Peyer's patch (tissue), 4 donors: ENCODE data around the gene CD38.

ENCODE experiments used
- POLR2A ChIP-seq, 2 donors: fragments of 450-650 bp; IDR thresholded peaks; one replicate each; pipeline ENCODE4 v1.5.1; 2017; ENCODE audit warnings: antibody characterized with exemption in 2 of 2, mild to moderate bottlenecking in 2 of 2, moderate library complexity in 2 of 2
- TF ChIP-seq, protein P1 (sequence below), 6 experiments: fragments of 450-650 bp in 4 of 6; fragments of 200-600 bp in 2 of 6; sonication (generic) in 1 of 6; IDR thresholded peaks; one replicate each; pipeline ENCODE4 v1.5.1; 2017 to 2019; ENCODE audit warnings: antibody characterized with exemption in 6 of 6, mild to moderate bottlenecking in 3 of 6, moderate library complexity in 1 of 6

- no peak for TF ChIP-seq POLR2A (IDR thresholded peaks at IDR 0.05)
- TF ChIP-seq, protein P1, sequence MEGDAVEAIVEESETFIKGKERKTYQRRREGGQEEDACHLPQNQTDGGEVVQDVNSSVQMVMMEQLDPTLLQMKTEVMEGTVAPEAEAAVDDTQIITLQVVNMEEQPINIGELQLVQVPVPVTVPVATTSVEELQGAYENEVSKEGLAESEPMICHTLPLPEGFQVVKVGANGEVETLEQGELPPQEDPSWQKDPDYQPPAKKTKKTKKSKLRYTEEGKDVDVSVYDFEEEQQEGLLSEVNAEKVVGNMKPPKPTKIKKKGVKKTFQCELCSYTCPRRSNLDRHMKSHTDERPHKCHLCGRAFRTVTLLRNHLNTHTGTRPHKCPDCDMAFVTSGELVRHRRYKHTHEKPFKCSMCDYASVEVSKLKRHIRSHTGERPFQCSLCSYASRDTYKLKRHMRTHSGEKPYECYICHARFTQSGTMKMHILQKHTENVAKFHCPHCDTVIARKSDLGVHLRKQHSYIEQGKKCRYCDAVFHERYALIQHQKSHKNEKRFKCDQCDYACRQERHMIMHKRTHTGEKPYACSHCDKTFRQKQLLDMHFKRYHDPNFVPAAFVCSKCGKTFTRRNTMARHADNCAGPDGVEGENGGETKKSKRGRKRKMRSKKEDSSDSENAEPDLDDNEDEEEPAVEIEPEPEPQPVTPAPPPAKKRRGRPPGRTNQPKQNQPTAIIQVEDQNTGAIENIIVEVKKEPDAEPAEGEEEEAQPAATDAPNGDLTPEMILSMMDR (IDR thresholded peaks at IDR 0.05): no peak
Observed at GRCh38 chr4:15848191-15848842, 70.2 kb downstream of the CD38 start.
